Hematopoietic multipotent progenitor cell treated with erythropoietin and hydrocortisone succinate and interleukin-3 and kit ligand, for 17 days (in vitro differentiated cells): Measurements from ENCODE around the gene LAIR1.
"Not testable (repeated sequence)": the region's sequence is repeated elsewhere in the genome, so short reads cannot be mapped to it uniquely, and the experiment has no call there.

Experiments used
- DNase-seq: peaks from one replicate; pipeline ENCODE4 v3.0.0-alpha.2; 2015; ENCODE audit warnings: low spot score

Gene LAIR1

DNA sequence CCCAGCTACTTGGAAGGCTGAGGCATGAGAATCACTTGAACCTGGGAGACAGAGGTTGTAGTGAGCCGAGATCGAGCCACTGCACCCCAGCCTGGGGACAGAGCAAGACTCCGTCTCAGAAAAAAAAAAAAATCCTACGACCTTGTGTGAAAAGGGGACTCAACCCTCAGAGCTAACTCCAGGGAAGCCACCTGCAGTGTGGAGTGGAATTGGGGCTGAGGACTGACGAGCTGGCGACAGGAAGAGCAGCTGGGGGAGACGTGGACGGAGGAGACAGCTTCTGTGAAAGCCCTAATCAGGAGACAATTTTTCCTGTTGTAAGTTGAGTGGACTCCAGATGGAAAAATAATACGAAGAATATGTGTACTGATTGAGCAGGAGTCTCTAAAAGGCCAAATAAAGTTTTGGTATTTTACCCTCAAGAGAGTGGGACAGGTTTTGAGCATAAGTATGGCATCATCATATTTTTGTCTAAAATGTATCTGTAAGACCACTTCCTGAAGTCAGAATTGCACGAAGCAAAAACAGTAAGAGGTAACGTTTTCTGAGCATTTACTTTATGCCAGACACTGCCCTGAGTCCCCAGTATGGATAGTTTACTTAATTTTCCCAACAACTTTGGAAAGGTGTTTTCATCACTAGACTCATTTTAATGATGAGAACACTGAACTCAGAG is 12.0 kb upstream of the LAIR1 start:
- no peak for DNase-seq

DNA sequence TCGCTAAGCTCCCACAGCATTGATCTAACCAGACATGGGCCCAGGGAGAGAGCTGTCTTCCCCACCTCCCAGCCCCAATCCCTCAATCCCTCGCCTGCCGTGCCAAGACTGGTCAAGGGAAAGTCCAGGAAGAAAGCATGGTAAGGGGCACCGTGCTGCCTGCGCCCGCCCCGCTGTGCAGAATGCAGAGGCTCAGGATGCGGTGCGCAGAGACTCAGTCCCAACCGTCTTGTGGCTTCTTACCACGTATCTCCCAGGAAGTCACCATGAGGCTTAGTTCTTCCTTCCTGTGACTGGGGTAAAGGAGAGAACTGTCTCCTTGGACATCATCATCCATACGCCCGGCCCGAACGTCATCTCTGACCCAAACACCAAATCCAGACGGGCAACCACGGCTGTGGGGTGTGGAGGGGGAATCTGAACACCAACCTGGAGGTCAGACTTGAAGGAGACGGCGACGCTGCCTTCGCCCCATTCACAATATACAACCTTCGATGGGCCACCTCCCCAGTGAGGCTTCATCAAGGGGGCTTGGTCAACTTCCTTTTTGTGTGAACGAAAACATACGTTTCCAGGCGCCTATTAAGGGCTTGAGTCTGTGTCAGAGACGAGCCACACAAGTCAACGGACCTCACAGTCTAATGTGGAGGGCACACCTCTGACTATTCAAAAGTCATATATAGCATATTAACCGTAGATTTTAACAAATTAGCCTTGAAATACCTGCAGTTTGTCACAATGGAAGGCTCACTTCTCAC is 10.6 kb upstream of the LAIR1 start:
- not testable (repeated sequence) for DNase-seq

DNA sequence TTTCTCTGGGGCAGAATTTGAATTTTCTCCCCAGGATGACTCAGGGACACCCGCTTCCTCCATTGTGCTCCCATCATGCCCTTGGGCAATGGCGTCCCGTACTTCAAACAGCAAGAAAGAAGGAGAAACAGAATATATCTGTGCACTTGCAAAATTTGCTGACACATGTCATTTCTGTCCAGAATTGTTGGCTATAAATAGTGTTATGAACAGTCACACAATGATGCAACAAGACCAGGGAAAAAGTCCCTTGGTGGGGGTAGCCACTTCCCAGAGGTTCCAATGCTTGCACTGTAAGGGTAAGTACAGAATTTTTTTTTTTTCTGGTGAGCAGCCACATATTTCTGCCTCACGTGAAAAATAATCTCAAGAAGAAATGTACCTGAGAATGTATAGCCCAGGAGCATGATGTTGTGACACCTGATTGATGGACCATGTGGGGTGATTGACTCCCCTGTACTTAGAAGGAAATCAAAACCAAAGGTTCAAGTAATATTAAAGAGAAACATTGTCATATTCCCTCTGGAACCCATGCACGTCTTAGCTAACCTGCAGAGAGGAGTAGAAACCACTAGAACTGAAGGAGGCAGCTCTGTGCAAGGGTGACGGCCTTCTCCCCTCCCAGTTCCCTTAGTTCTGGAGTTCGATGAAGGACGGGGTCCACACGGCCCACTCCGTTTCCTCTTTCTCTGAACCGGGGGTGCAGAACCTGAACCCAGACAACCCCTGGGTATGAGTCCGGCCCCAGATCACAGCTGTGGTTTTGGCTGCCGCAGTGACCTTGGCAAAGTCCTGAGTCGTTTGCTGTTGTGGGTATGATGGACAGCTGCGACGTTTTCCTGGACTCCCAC is 9.3 kb upstream of the LAIR1 start:
- DNase-seq = no peak

DNA sequence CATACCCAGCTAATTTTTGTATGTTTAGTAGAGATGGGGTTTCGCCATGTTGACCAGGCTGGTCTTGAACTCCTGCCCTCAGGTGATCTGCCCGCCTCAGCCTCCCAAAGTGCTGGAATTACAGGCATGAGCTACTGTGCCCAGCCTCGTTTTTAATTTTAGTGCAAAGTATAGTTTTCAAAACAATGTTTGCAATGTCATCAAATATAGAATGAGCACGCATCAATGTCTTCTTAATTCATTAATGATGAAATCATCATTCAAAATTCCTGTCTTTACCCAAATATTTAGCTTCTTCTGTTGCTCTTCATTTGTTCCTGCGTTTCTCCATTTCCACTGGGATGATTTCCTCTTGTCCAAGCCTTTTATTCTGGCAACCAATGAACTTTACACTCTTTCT is 6.7 kb upstream of the LAIR1 start:
- DNase-seq = not testable (repeated sequence)

DNA sequence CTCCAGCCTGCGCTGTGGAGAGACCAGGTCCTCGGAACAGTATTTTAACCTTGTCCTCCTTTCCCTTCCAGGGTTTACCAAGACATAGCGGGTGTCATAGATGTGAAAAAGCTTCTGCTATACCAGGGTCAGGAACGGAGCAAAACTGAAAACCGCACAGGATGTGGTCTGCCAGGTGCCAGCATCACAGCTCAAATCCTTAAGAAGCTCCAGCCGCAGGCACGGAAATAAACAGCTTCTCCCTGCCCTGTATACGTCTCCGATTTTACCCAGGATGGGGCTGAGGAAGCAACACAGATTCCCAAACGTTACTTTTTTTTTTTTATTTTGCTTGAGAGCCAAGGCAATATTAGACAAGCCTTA is 5.7 kb upstream of the LAIR1 start:
- DNase-seq = not testable (repeated sequence)

DNA sequence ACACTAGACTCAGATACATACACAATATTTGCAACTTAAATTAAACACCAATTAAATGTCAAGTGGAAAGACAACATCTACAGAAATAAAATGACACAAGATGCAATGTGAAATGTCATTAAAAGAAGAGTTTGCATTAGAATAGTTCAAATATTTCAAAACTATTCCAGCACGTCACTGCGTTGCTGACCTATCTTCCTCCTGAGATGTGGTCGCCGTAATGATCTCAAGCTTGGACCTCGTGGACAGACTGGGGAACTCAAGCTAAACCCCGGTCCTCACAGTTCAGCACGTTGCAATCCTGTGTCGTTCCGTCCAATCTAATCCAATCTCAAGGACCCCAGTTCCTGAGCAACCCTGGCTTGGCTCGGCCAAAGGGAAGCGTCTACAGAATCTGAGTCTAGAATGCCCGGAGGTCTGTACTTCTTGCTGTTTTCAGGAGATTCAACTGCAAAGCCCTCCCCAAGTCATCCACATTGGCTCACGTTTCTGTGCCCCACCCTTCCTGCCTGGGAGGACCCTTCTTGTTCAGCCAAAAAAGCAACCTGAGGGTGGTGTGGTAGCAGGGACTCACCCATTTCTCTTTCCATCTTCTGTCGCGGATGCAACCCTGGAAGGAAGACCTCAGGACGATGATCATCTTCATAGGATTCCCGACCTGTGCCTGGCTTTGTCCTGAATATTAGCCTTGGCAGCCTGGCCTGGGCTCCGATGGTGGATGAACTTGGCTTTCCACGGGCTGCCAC is 5.1 kb upstream of the LAIR1 start:
- not testable (repeated sequence) for DNase-seq

DNA sequence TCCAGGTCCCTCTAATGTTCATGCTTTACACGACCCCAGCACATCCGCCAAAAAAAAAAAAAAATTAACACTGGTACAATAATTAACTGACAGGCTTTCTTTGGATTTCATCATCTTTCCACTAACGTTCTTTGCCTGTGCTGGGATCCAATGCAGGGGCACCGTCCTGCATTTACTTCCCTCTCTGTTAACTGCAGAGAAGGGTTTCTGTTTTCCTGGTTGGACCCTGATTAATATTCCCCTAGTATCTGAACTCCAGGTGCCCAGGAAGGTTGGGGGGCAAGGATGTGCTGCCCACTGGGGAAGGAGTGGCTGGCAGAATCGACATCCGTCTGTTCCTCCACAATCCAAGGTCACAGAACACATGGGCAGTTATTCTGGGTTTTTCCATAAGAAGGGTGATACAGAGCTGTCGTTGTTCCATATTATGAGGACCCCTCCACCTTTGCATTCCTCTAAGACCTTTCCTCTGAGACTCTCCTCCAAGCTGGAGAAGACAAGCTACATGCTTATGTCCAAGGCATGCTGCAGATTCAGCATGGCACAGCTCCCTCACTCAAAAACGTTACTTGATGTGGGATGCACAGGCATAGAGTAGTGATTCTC is 4.5 kb upstream of the LAIR1 start:
- no peak for DNase-seq

DNA sequence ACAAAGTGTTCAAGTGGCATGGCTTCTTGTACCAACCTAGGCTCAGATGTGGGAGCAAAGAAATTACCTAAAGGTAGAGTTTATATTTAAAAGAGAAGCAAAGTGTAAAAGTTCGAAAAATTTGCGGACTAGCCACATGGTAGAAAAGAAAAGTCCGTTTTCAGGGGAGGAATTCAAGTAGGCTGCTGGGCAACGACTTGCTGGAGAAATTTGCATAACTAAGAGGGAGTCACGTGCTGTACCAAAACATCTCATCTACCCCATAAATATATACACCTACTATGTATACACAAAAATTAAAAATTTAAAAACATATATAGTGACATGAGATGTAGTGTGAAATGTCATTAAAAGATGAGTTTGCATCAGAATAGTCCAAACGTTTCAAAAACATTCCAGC is 2.1 kb upstream of the LAIR1 start:
- no peak for DNase-seq

DNA sequence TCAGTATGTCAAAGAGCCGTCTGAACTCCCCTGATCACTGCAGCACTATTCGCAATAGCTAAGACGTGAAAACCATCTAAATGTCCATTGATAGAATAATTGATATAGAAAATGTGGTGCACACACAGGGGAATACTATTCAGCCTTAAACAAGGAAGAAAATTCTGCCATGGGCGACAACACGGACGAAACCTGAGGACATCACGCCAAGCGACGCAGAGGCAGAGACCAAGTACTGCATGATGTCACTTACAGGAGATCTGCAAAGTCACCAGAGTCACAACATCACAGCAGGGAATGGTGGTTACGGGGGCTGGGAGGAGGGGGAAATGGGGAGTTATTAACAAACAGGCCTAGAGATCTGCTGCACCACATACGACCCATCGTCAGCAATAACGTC is 1.1 kb upstream of the LAIR1 start:
- not testable (repeated sequence) for DNase-seq

DNA sequence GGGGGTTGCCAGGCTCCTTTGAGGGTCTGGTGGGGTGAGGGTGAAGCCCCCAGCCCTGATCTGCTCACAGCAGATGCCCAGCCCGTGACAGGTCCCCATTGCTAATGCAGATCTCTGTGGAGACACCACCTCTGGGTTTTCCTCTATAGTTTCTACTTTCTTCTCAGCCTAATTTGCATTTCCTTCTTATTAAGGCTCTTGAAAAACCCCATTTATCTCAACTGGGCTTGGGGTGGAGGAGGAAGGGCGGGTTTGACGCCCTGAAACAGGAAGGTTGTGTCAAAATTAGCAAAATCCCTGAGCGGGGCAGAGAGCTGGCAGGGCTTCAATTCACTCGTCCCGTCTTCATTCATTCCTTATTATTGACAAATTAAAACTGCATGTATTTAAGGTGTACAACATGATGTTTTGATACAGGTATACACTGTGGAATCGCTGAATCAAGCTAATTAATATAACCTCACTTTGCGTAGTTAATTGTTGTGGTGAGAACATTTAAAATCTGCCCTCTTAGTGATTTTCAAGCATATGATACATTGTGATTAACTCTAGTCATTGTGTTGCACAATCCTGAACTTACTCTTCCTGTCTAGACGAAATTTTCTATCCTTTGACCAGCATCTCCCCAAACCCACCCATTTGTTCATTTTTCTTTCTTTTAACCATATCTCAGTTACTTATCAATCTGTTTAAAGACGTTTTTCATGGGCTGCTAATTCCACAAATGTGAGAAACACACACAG is 2.9 kb downstream of the LAIR1 start:
- not testable (repeated sequence) for DNase-seq

DNA sequence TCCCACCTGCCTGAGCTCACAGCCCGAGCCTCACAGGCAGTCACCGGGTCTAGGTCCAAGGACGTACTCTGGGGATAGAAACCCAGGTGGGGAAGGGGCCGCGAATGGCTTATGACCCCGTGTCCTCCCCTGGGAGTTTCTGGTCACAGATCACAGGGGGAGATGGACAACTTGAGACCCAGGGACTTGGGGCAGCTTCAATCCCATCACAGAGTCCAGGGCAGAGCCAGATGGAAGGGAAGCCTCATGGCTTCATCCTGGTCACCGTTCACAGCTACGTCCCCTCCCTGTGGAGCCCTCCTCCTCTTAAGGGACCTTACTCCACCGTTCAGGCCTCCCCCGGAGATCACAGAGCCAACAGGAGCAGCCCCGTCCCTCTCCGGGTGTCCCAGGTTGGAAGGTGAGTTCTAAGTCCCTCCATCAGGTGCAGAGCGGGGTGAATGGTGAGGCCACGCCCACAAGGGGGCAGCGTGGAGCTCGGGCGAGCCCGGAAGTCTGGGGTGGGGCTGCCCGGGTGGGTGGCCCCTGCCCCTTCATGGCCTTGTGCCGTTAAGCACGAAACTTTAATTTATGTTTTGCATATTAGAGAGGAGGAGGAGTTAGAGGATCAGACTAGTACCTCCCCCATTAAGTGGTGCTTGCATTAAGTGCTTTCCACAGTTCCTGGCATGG is 5.4 kb downstream of the LAIR1 start:
- DNase-seq = not testable (repeated sequence)

DNA sequence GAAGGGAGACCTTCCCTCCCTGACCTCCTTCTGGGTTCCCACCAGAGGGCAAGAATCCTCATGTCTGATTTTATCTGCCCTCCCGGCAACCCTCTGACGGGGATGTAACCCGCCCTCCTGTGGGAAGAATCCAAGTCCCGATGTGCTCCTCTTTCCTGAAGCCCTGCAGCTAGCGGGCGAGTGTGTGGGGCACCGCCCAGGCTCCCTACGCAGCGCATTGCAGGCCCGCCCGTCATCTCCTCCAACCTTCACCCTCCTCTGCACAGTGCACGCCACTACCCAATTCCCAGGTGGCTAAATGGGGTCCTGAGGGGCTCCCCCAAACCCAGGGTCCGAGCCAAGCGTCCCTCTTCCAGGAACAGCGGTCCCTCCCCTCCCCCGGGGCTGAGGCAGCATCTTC is 7.3 kb downstream of the LAIR1 start:
- no peak for DNase-seq

DNA sequence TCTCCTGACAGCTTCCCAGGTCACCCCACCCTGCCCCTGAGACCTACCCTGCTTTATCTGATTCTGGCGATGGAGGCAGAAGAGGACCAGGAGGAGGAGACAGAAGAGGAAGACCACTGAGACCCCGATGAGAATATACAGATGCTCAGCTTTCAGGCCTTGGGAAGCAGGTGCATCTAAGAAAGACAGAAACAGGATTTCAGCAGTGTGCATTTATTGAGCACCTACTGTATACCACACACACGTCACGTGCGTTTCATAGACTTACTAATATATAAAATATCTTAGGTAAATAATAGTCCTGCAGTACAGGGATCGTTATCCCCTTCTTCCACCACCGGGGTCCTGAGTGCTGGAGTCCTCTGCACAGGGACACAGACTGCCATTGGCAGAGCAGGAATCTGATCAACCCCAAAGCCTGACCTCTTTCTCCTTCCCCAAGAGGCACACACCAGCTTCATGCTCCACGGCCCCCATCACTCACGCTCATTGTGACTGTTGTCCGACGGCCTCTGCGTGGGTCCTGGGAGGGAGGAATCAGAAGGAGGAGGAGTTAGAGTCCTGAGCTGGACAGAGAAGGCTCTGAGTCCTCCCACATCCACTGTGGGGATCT is 8.2 kb downstream of the LAIR1 start:
- DNase-seq = no peak

DNA sequence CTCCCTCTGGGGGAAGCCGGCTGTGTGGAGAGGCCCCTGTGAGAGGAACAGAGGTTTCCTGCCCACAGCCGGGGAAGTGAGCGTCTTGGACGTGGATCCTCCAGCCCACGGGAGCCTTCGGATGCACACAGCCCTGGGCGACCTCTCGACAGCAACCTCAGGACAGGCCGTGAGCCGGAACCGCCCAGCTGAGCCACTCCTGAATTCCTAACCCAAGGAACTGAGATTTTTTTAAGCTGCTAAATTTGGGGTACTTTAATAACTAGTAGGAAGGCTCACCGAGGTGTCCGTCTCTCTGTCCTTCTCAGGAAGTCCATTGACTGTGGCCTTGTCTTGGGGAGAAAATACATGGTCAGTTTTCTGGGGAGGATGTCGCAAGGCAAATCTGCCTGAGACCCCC is 9.1 kb downstream of the LAIR1 start:
- DNase-seq = no peak

DNA sequence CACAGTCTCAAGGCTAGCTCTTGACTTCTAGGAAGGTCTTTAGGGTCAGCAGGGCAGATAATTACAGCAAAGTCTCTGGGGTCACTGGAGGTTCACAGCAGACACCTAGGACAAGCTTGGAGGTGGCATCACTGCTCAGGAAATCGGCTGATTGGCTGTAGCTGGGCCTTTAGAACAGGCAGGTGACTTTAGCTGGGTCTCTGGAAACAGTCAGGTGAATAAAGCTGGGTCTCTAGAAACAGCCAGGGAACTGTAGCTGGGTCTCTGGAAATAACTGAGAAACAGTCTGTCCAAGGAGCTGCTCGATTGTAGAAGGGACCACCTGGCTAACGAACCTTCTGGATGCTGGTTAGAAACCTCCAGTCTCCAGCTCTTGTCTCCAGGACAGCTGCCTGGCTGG is 10.0 kb downstream of the LAIR1 start:
- DNase-seq = no peak

DNA sequence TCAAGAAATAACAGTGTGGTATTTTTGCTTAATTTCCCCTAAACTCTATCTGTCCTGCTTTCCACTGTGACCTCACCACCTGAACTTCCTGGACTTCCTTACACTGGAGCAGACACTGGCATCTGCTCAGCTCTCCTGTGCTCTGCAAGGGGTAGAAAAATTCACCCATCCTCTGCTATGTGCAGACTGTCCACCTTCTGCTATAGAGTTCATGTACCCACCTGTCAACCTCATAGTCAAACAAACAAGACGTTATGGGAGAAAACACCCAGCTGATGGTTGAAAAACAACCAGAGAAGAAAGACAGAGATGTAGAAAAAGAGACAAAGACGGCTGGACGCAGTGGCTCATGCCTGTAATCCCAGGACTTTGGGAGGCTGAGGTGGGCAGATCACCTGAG is 12.2 kb downstream of the LAIR1 start:
- no peak for DNase-seq

DNA sequence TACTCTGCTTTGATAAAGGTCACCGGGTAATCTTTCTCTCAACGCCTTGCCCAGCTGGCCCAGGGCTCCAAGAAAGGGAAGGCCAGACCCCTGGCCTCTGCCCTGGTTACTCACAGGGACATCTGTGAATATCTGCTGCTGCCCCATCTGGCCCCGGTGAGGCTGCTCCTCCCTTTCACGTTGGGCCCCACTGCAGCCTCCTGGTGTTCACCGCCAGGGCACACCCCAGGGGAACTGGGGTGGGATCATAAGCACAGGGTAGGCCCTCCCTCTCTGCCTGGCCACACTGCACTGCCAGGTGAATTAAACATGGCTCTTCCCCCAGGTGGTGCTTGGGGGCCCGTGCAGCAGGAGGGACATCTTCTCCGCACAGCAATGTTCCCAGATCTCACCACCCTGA is 12.7 kb downstream of the LAIR1 start:
- DNase-seq = no peak

DNA sequence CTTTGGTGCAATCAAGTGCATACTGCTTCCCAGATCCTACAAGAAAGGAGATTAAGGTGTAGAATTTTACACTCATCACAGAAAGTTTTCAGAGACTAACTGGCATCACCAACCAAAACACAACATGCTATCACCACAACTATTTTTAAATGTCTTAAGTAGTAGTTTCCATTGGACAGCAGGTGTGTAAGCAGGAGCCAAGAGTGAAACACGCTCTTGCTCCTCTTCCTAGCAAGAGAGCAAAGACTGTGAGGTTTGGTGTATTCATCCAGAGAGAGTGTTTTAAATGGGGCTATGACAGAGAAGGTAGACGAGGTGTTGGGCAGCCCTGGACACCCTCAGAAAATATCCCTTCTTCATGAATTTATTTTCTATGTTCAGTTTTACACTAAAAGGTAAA is 13.3 kb downstream of the LAIR1 start:
- DNase-seq = no peak

DNA sequence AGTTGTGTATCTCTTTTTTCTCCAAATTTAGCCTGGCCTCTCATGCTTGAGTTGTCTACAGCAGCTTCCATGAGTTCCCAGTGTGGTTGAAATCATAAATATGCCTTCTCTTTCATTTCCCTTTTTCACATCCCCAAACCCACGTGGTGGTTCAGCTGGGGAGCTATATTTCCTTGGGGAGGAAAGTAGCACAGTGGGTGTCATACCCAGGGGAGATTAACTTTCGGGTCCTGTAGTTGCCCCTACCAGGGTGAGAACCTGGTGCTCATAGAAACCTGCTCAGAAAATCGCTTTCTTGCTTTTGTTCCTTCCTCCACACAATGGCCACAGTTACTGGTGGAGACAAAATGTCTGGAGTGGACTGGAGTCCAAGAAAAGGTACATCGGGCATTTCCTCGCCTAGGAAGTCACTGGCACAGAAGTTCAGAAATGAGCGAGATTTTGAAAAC is 18.8 kb downstream of the LAIR1 start:
- DNase-seq = no peak

DNA sequence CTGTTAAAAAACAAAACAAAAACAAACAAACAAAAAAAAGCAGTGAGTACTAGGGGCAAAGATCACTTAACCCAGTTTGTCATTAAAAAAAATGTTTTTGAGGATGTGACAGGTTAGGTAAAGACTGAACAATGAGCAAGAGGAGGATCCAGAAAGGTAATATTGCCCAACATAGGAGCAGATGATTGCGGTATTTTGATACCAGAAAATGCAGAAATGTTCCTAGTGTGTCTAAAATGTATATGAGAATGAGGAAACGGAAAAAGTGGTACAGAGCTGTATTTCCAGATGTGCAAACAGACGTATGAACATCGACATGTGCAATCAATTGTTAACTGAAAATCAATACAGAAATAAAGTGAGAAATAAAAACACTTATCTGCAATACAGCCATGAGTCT is 20.9 kb downstream of the LAIR1 start:
- no peak for DNase-seq
